Endothelial cell of umbilical vein (primary cell): ENCODE measurements around the gene DISP2.

Experiments used
- CTCF ChIP-seq, 2 donors: IDR thresholded peaks; 1 replicate in 1 of 2; 2 replicates in 1 of 2; pipeline ENCODE4 v1.5.1; 2011; ENCODE audit warnings: low read length in 2 of 2, mild to moderate bottlenecking in 2 of 2, moderate library complexity in 2 of 2, control low read depth in 1 of 2, inconsistent platforms in 1 of 2, low read depth in 1 of 2; ENCODE audit not compliant: insufficient read depth in 1 of 2; ENCODE audit errors: extremely low read depth in 1 of 2
- EZH2 ChIP-seq: IDR thresholded peaks from 2 replicates; pipeline ENCODE4 v1.6.1; 2012; ENCODE audit warnings: borderline replicate concordance, low read depth, mild to moderate bottlenecking, moderate library complexity, low read length, inconsistent platforms; ENCODE audit not compliant: severe bottlenecking
- FOS ChIP-seq: IDR thresholded peaks from 2 replicates; pipeline ENCODE4 v1.6.1; 2011; ENCODE audit warnings: mild to moderate bottlenecking, low read length, moderate library complexity, borderline replicate concordance; ENCODE audit not compliant: insufficient read depth
- GATA2 ChIP-seq: IDR thresholded peaks from 2 replicates; pipeline ENCODE4 v1.7.0; 2011; ENCODE audit warnings: low read depth, mild to moderate bottlenecking, moderate library complexity, mixed read lengths, low read length; ENCODE audit not compliant: insufficient read length, insufficient read depth
- JUN ChIP-seq: IDR thresholded peaks from 2 replicates; pipeline ENCODE4 v1.6.1; 2011; ENCODE audit warnings: borderline replicate concordance, low read depth; ENCODE audit not compliant: insufficient read length, insufficient read depth
- MAX ChIP-seq: IDR thresholded peaks from 2 replicates; pipeline ENCODE4 v1.6.1; 2011; ENCODE audit not compliant: insufficient read depth, insufficient read length
- MYC ChIP-seq: IDR thresholded peaks from one replicate; pipeline ENCODE4 v1.6.1; 2011; ENCODE audit warnings: mild to moderate bottlenecking, low read depth, low read length
- POLR2A ChIP-seq: IDR thresholded peaks from 2 replicates; pipeline ENCODE4 v1.6.1; 2012; ENCODE audit warnings: low read depth, mild to moderate bottlenecking, control low read depth, low read length
- POLR2AphosphoS5 ChIP-seq: IDR thresholded peaks from 2 replicates; pipeline ENCODE4 v1.6.1; 2012; ENCODE audit warnings: low read depth, mild to moderate bottlenecking, control low read depth, low read length, moderate library complexity; ENCODE audit not compliant: insufficient read depth

GRCh38 chr15:40420071-40420713 lies 62.2 kb downstream of the DISP2 start:
- no peak for TF ChIP-seq CTCF (IDR thresholded peaks at IDR 0.05; ENCODE audit: extremely low read depth in 1 of 2, insufficient read depth in 1 of 2, low read depth in 1 of 2, low read length in 2 of 2)
- no peak for TF ChIP-seq EZH2
- no peak for TF ChIP-seq MYC
- TF ChIP-seq GATA2: no peak
- no peak for TF ChIP-seq POLR2A
- TF ChIP-seq POLR2AphosphoS5: no peak
- TF ChIP-seq FOS: no peak
- TF ChIP-seq MAX: no peak
- no peak for TF ChIP-seq JUN
